Ammon's horn (tissue), 1 donor: Measurements from ENCODE around the gene AMY2A.
"Not testable (repeated sequence)": the region's sequence is repeated elsewhere in the genome, so short reads cannot be mapped to it uniquely, and the experiment has no call there.

Source experiments
- DNase-seq: peaks from one replicate; pipeline ENCODE4 v3.0.0-alpha.2; 2016; ENCODE audit warnings: low spot score

AMY2A gene

DNA sequence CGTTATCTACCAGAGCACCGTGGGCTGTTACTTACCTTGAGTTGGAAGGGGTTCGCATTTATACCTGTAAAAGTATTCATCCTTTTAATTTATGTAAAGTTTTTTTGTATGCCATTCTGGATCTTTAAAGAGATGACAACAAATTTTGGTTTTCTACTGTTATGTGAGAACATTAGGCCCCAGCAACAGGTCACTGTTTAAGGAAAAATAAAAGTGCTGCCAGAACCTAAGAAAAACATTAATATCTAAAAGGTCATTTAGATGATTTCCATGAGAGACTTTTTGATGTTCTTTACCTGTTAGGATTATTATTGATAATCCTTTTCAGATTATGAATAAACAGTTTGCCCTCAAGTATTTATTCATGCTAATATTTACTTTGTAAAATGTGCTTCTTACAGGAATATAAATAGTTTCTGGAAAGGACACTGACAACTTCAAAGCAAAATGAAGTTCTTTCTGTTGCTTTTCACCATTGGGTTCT is at the start of gene AMY2A:
AMY2A (plus strand) TSS at position 434 of the 484 bp plus-strand sequence; CDS start at position 448, 14 bp downstream.
- not testable (repeated sequence) for DNase-seq

DNA sequence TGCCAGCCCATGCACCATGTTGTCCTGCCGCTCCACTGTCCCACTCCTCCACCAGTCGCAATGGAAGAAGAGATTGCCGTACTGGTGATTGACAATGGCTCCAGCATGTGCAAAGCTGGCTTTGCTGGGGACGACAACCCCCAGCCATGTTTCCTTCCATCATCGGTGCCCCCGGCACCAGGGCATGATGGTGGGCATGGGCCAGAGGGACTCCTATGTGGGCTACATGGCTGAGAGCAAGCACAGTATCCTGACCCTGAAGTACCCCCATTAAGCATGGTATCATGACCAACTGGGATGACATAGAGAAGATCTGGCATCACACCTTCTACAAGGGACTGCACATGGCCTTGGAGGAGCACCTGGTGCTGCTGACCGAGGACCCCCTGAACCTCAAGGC is 47.7 kb upstream of the AMY2A start:
- no peak for DNase-seq

DNA sequence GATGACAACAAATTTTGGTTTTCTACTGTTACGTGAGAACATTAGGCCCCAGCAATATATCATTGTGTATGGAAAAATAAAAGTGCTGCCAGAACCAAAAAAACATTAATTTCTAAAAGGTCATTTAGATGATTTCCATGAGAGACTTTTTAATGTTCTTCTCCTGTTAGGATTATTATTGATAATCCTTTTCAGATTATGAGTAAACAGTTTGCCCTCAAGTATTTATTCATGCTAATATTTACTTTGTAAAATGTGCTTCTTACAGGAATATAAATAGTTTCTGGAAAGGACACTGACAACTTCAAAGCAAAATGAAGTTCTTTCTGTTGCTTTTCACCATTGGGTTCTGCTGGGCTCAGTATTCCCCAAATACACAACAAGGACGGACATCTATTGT is 45.9 kb upstream of the AMY2A start, which contains the start of gene AMY2B:
AMY2B (plus strand) TSS at position 301 of the 400 bp plus-strand sequence; CDS start at position 315, 14 bp downstream.
- DNase-seq, result not testable (repeated sequence)

DNA sequence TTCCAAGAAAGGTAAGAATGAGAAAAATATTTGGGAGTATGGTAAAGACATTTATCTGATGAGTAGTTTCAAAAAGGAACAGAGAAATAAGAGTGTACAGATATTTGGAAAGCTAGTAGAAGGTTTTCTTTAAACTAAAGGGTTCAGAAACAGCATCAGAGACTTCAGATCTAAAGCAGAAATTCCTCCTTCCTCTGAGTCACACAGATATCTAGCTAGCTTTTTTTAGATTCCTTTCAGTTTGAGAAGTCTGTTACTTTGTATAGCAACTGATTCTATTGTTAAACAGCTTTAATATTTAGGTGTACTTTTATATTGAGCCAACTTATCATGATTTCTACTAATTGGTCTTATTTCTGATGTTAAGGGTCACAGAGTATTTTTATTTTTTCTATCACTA is 41.2 kb upstream of the AMY2A start:
- no peak for DNase-seq

DNA sequence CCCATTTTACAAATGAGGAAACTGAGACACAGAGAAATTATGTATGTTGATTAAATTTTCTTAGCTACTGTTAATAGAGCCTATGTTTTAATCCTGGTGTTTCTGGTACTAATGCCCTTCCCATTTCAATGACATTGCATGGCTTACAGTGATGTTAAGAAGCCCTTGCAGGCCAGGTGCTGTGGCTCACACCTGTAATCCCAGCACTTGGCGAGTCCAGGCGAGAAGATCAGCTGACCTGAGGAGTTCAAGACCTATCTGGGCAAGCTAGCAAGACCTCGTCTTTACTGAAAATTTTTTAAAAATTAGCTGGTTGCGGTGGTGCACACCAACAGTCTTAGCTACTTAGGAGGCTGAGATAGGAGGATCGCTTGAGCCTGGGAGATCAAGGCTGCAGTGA is 40.4 kb upstream of the AMY2A start:
- not testable (repeated sequence) for DNase-seq

DNA sequence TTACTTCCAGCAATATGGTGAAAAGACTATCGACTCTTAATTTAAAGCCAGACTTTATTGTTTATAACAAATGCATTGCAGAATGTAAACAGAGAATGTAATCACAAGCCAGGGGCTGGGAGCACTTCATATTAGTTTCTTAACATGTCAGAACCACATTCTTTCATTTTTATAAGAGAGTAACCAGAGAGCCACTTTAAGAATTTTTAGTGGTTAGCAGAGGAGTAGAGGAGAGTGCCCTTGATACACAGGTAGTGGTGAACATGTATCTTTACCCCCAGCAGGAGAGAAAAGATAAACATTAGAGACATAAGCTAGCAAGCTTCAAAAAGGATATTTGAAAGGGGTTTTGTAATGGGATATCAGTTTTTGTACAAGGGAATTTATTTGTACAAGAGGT is 34.8 kb upstream of the AMY2A start:
- DNase-seq, result no peak

DNA sequence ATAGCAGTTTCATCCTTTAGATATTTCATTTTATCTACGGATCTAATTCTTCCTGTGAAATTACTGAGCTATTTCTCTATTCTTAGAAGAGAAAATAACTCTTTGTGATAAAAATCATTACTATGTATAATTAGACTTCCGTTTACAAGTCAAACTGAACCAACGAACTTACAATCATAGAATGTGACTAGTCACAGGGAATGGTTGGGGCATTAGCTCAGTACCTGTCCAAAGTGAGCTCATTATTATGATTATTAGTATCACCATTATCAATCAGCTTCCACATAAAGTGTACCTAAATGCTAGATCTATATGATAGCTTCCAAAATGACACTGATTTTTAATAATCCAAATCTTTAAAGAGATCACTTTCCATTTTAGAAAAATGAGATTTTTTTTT is 33.3 kb upstream of the AMY2A start:
- DNase-seq, result no peak

DNA sequence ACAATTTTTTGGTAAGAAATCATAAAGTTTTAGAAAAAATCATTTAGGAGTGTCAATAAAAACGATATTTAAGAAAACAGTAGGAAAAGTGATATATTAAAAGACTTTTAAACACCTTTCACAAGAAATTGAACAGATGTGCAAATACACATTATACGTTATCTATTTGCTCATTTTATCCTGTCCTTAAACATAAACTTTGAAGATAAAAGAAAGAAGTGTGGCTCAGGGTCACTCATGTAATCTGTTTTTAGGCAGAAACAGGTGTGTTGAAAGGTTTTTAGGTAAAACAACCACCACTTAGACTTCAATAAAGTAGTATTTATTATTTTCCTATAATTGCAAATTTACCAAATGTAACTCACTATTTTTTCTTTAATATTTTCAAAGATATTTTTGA is 32.7 kb upstream of the AMY2A start:
- DNase-seq, result no peak

DNA sequence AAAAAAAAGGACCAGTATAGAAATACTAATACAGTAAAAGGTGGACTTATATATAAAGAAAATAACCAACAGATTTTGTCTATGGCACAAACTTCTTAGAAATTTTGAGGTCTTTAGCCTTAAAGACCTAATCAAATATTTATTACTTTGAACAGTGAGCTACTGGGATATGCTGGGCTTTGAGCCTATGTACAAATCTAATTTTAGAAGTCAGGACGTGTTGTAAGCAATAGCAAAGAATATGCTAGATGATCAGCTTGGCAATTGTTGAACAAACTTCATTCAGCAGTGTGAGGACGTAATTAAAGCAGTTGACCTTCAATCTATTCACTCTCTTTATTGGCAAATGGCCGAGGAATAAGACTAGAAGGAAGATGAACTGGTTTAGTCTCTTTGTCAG is 14.5 kb upstream of the AMY2A start:
- DNase-seq, result not testable (repeated sequence)

DNA sequence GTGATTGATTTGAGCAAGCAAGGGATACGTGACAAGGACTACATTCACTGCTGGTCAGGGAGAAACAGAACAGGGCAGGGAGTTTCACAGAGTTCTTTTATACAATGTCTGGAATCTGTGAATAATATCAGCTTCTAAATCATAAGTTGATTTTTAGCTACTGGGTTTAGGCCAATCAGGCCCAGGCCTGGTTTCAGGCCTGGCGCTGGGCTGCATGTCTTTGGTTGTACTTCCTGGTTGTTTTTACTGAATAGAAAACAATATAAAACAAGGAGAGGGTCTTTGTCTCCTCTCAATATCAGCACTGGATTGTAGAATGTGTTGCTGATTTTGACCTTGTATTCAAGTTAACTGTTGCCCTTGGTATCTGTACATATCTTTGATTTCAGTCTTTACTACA is 865 bp upstream of the AMY2A start:
- no peak for DNase-seq

DNA sequence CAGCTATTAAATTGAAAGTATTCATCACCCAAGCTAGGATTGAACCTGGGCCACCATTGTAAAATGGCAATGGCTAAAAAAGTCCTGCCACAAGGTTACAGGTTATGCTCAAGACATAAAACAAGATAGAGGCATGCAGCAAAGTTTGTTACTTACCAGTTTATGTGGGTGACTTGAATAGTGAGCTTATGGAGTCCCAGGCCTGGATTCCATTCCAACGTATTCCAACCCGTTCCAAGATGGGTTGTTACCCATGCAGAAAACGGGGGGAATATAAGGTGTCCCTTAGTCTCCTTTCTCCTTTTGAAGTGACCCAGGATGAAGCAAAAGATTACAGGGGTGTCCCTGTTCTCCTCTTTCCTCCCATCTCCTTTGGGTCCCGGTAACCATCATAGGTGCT is 10.2 kb downstream of the AMY2A start:
- not testable (repeated sequence) for DNase-seq

DNA sequence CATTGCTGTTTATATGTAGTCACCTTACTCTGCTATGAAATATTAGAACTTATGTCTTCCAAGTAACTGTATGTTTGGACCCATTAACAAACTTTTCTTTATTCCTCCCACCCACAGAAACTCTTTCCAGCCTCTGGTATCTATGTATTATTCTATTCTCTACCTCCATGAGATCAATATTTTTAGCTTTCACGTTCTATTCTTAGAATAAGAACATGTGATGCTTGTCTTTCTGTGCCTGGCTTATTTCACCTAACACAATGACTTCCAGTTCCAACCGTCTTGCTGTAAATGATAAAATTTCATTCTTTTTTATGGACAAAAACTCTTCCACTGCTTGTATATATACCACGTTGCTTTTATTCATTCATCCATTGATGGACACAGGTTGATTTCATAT is 24.0 kb downstream of the AMY2A start:
- DNase-seq, result not testable (repeated sequence)

DNA sequence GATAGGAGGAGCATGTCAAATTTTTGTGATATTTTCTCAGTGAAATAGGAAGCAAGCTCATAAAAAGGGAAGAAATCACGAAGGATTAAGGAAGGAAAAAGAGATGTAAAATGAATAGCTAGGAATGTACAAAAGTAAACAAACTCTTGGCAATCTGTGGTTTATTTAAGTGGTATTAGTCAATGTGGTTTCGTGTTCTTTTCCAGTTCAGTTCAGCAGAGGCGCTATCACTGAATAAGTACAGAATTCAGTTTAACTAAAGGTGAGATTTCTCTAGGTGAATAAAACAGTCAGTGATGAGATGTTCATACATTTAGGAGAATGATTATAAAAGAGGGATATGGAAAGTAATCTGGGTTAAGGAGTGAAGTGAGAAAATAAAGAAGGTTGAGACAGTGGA is 26.7 kb downstream of the AMY2A start:
- not testable (repeated sequence) for DNase-seq

DNA sequence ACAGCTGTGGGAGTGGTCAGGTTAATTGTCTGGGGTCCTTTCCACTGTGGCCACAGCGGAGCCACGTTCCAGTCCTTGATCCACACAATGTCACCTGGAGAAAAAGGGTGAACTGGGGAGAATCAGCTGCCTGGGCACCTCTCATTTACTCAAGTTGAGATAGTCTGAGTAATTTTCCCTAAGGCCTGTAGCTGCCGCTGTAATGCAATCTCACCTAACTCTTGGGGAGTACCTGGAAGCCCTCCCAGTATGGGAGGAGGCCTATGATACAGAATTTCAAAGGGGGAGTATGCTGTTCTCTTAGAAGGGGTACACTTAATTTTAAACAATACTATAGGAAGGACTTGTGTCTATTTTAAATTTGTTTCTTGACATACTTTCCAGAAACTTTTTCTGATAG is 33.1 kb downstream of the AMY2A start:
- DNase-seq, result not testable (repeated sequence)

DNA sequence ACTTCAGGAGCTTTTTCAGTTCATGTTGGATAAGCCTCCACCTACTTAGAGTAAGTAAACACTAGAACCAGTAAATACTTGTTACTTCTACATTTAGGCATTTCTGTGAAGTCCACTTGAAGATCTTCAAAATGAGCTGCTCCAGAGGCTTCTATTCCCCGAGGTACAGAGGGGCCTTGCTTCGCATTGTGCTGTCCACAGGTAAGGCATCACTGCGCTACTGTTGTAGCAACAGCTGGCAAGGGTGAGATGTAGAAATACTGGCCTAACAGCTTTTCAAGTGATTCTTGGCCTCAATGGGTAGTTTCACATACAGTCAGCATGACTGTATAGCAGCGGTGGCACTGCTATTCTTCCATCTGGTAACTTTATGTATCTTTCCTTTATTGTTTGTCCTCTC is 33.7 kb downstream of the AMY2A start:
- not testable (repeated sequence) for DNase-seq

DNA sequence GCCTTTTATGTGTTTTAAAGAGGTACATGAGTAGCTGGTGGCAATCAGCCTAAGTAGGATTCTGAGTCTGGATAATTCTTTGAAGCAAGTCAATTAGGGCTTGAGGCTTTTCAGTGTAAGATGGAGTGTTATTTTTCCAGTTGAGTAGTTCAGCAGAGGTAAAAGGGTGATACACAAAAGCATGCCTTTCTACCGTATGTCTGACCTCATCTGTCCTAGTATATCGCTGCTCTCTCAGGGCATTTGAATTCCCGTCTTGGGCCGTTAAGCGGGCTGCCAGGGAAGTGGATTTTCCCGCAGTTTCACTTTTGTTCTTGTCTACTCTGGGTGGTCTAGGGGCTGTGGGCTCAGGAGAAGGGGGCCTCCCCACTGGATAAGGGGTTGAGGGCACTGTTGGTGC is 36.9 kb downstream of the AMY2A start:
- DNase-seq, result not testable (repeated sequence)

DNA sequence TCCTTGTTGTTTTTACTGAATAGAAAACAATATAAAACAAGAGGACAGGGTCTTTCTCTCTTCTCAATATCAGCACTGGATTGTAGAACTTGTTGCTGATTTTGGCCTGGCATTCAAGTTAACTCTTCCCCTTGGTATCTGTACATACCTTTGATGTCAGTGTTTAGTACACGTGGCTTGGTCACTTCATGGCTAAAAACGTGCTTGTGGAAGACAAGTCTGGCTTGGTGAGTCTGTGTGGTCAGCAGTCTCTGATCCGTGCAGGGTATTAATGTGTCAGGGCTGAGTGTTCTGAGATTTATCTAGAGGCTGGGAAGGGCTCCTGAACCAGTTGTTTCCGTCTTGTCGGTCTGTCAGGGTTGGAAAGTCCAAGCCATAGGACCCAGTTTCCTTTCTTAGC is 38.2 kb downstream of the AMY2A start, which contains the start of gene AMY1A:
AMY1A (plus strand) TSS at position 301 of the 400 bp plus-strand sequence. CDS start 571 bp downstream, outside the sequence.
- DNase-seq, result not testable (repeated sequence)
